ENCODE data around the gene TMEM181. TPM values are rescaled to one million over a fixed set of nuclear protein-coding genes. Genes with fewer than 3 reads are reported as not detected.
"Not testable (repeated sequence)": the region's sequence is repeated elsewhere in the genome, so short reads cannot be mapped to it uniquely, and the experiment has no call there.

TMEM181 gene
- total RNA-seq, 2 donors from 2014 or later: 33.2 to 57.4 TPM

DNA sequence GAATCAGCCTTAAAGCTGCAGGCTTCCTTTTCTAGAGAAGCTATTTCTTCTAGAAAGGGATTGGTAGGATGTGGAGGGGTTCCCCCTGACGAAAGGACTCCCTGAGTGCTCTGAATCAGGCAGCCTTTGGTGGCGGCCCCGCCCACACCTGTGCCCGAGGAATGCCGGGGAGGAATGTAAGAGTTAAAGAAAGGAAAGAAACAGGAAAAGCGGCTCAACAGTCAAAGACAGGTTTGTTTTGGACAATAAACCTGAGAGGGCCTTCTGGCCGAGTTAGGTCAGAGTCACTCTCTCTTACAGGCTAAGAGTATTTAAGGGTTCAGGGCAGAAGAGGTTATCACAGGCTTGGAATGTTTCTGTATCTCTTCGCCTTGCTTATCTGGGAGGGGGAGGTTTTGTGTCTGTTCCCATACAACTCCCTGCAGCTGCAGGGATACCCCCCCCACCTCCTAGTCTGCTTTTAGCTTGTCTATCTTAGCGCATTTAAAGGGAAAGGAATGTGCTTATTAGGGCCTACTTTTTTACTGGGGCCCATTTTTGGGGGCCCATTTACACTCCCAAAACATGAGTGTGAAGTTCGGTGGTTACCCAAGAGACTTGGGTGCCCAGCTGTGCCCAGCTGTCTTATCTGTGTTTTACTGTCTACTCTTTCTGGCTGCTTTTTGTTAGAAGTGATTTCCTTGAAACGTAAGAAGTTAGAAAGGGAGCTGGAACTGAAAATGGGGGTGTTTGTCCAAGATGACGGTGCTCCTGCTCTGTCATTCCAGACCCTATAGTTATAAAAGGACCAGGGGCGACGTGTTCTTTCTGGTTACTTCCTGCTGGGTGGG is 51.9 kb downstream of the TMEM181 start:
- Histone ChIP-seq H3K9ac (ENCODE audit: low read depth in 2 of 2, low read length in 2 of 2) (no peak overlapping the region), H3K36me3 (peaks cover 12% of the 10 kb centered on the region), H3K27ac (no peak overlapping the region), H3K4me1 (no peaks in the 10 kb centered on the region), H3K9me3 (no peaks in the 10 kb centered on the region), H3K4me3 (no peak overlapping the region), H3K27me3 (no peaks in the 10 kb centered on the region)
- intact Hi-C loops (cut with DNase I): no loop called here
- DNase-seq: peak; percentile 19
- TF ChIP-seq, protein P1, sequence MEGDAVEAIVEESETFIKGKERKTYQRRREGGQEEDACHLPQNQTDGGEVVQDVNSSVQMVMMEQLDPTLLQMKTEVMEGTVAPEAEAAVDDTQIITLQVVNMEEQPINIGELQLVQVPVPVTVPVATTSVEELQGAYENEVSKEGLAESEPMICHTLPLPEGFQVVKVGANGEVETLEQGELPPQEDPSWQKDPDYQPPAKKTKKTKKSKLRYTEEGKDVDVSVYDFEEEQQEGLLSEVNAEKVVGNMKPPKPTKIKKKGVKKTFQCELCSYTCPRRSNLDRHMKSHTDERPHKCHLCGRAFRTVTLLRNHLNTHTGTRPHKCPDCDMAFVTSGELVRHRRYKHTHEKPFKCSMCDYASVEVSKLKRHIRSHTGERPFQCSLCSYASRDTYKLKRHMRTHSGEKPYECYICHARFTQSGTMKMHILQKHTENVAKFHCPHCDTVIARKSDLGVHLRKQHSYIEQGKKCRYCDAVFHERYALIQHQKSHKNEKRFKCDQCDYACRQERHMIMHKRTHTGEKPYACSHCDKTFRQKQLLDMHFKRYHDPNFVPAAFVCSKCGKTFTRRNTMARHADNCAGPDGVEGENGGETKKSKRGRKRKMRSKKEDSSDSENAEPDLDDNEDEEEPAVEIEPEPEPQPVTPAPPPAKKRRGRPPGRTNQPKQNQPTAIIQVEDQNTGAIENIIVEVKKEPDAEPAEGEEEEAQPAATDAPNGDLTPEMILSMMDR (IDR thresholded peaks at IDR 0.05): no peak

- DNase-seq; H3K4me3 ChIP-seq; H3K27ac ChIP-seq; H3K27me3 ChIP-seq; H3K9me3 ChIP-seq; H3K36me3 ChIP-seq; intact Hi-C loops (cut with DNase I); H3K9ac ChIP-seq (ENCODE audit: low read depth in 2 of 2, low read length in 2 of 2); H3K4me1 ChIP-seq: not testable (repeated sequence)
Observed at GRCh38 chr6:158614606-158615005, 54.7 kb downstream of the TMEM181 start.

- H3K4me3 ChIP-seq; intact Hi-C loops (cut with DNase I); H3K36me3 ChIP-seq: not testable (repeated sequence)
Observed at GRCh38 chr6:158618289-158618688, 58.4 kb downstream of the TMEM181 start.

DNA sequence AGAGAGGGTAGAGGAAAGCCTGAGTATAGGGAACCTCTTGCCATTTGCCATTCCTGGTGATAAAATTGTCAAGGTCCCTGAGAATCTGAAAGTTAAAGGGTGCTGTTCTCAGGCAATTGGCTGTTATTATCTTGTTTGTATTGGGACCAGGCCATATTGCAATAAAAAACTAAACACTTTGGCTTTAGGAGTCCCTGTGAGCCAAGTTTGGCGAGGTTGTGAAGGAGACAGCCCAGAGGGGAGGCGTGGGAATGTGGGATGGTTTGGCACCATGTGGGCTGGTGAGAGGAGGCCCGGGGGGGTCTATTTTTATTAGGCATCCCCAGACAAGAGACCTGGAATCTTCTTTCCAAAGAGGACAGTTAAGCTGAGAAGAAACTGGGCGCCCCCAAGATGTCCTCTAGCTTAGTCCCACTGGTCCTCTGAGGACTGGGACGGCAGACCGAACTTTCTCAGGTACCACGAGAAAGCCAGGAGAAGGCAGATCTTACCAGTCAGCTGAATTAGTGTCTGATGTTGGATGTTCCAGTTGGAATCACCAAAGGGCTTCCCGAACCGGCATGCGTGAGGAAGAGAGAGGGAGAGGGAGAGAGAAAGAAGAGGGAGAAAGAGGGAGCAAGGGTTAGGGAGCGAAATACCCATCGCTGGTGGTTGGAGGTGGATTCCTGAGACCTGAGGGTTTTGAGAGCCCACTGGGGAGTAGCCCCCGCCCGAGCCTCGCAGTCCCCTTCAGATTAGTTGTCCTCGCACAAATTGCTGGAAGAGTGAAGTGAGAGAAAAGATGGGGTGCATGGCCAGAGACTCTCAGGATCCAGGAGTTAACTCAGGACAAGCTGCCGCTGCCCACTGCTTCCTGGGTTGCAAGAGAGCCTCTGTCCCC is 60.3 kb downstream of the TMEM181 start:
- TF ChIP-seq, protein P1 (IDR thresholded peaks at IDR 0.05): no peak
- Histone ChIP-seq H3K9ac (ENCODE audit: low read depth in 2 of 2, low read length in 2 of 2) (no peak overlapping the region), H3K36me3 (no peaks in the 10 kb centered on the region), H3K9me3 (no peaks in the 10 kb centered on the region), H3K27me3 (no peaks in the 10 kb centered on the region), H3K4me1 (no peaks in the 10 kb centered on the region), H3K27ac (no peak overlapping the region), H3K4me3 (no peak overlapping the region)
- DNase-seq: peak; percentile 23
- intact Hi-C loops (cut with DNase I): no loop called here

More at GRCh38 chr6:158618289-158618688, 58.4 kb downstream of the TMEM181 start:
- H3K27ac ChIP-seq; H3K27me3 ChIP-seq; DNase-seq; H3K4me1 ChIP-seq; H3K9ac ChIP-seq (ENCODE audit: low read depth in 2 of 2, low read length in 2 of 2); H3K9me3 ChIP-seq: not testable (repeated sequence)

GRCh38 chr6:158620963-158621693 is 61.2 kb downstream of the TMEM181 start:
- TF ChIP-seq, protein P1 (IDR thresholded peaks at IDR 0.05): no peak
- no peaks in the 10 kb centered on the region for H3K9me3 ChIP-seq

More at GRCh38 chr6:158620963-158621693, 61.2 kb downstream of the TMEM181 start:
- Histone ChIP-seq H3K9ac (ENCODE audit: low read depth in 2 of 2, low read length in 2 of 2) (no peak overlapping the region), H3K36me3 (no peaks in the 10 kb centered on the region), H3K27ac (no peak overlapping the region), H3K27me3 (no peaks in the 10 kb centered on the region), H3K4me1 (no peaks in the 10 kb centered on the region), H3K4me3 (no peak overlapping the region)
- peak; percentile 17 for DNase-seq
- intact Hi-C loops (cut with DNase I): no loop called here

Data from colonic mucosa (tissue), 4 donors.